ENCODE data around the gene RNF227. TPM values are rescaled to one million over a fixed set of nuclear protein-coding genes. Genes with fewer than 3 reads are reported as not detected.
A peak's percentile ranks its signal among the peaks of the same experiment; 100 is the strongest.
"Not testable (repeated sequence)": the region's sequence is repeated elsewhere in the genome, so short reads cannot be mapped to it uniquely, and the experiment has no call there.

RNF227 gene
- total RNA-seq, 1 donor from 2014 or later: 7.5 TPM

DNA sequence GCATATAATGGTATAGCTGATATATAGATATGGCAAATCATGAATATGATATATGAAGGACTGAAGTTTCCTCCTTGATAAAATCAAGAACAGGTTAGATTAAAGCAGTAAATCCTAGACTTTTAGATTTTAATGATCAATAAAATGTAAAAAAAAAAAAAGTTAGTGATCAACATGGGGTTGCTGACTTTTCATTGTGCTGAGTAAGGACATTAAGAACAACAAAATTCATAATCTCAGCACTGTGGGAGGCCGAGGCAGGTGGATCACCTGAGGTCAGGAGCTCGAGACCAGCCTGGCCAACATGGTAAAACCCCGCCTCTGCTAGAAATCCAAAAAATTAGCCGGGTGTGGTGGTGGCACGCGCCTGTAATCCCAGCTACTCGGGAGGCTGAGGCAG lies 37.9 kb downstream of the RNF227 start:
- Histone ChIP-seq H3K27ac (no peak overlapping the region), H3K36me3 (peaks cover 21% of the 10 kb centered on the region), H3K9me3 (no peaks in the 10 kb centered on the region), H3K4me3 (no peak overlapping the region), H3K27me3 (ENCODE audit: low read depth) (no peaks in the 10 kb centered on the region), H3K4me1 (peaks cover 26% of the 10 kb centered on the region)
- intact Hi-C loops (cut with DNase I): no loop called here
- TF ChIP-seq CTCF (IDR thresholded peaks at IDR 0.05): no peak
- ATAC-seq (no peak), DNase-seq (no peak)

DNA sequence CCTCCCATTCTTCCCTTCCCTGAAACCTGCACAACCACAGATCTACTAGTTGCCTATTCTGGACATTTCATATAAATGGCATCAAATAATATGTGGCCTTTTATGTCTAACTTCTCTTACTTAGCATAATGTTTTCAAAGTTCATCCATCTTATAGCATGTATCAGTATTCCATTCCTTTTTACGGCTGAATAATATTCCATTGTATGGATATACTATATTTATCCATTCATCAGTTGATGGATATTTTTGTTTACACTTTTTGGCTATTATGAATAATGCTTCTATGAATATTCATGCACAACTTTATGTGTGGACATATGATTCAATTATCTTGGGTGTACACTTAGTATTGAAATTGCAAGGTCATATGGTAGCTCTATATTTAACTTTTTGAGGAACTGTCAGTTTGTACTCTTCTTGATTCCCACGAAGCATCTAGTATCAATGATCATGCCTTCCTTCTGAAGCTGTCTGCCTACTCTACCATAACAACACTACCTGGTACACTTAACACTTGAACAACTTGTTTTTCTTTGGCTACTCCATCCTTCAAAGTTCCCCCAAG lies 40.2 kb downstream of the RNF227 start:
- H3K4me1 ChIP-seq: peaks cover 10% of the 10 kb centered on the region
- no peak for TF ChIP-seq CTCF (IDR thresholded peaks at IDR 0.05)
- intact Hi-C loops (cut with DNase I): no loop called here
- no peak overlapping the region for H3K27ac ChIP-seq
- no peak overlapping the region for H3K4me3 ChIP-seq
- DNase-seq: no peak
- ATAC-seq: no peak
- H3K27me3 ChIP-seq (ENCODE audit: low read depth): no peaks in the 10 kb centered on the region
- H3K36me3 ChIP-seq: peaks cover 14% of the 10 kb centered on the region
- no peaks in the 10 kb centered on the region for H3K9me3 ChIP-seq

DNA sequence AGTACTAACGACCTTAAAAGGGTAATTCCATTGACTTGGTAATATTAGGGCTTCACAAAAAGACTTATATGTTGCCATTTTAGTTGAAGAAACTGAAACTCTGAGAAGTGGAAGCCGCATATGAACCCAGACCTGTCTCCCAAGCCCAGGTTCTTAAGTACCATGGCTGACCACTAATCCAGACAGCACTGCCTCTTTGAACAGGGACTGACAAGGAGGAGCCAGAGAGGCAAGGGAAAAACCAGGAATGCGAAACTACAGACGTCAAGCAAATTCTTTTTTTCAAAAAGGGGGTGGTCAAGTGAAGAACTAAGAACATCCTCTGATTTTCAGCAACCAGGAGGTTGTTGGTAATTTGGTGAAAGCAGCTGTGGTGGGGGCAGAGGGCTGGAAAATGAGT lies 43.0 kb downstream of the RNF227 start:
- Histone ChIP-seq H3K27me3 (ENCODE audit: low read depth) (no peaks in the 10 kb centered on the region), H3K27ac (no peak overlapping the region), H3K9me3 (no peaks in the 10 kb centered on the region), H3K4me1 (peaks cover 15% of the 10 kb centered on the region), H3K36me3 (peaks cover 4% of the 10 kb centered on the region), H3K4me3 (no peak overlapping the region)
- ATAC-seq (peak in 1 of 2 donors; percentile 82), DNase-seq (no peak)
- no peak for TF ChIP-seq CTCF (IDR thresholded peaks at IDR 0.05)
- intact Hi-C loops (cut with DNase I): no loop called here

DNA sequence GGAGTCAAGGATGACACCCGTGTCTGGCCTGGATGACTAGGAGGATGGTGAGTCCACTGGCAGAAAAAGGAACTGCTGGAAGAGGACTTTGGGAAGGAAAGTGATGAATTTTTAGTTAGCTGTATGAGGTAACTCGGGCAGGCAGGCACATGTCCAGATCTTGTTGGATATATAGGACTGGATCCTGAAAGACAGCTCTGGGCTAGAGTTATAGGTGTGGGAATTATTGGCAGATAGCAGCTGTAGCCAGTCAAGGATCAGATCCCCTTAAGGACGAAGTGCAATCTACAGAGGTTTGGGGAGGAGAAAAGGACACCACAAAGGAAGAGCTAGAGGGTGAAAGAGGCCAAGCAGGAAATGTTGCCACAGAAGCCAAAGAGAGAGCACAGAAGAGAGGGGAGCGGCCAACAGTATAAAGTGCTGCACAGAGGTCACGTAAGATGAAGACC lies 48.2 kb downstream of the RNF227 start:
- Histone ChIP-seq H3K4me1 (peaks cover 21% of the 10 kb centered on the region), H3K36me3 (peaks cover 4% of the 10 kb centered on the region), H3K27me3 (ENCODE audit: low read depth) (no peaks in the 10 kb centered on the region), H3K9me3 (no peaks in the 10 kb centered on the region), H3K27ac (no peak overlapping the region), H3K4me3 (no peak overlapping the region)
- DNase-seq (no peak), ATAC-seq (peak in 1 of 2 donors; percentile 48)
- no peak for TF ChIP-seq CTCF (IDR thresholded peaks at IDR 0.05)
- intact Hi-C loops (cut with DNase I): no loop called here

GRCh38 chr17:7864995-7865650 lies 51.0 kb downstream of the RNF227 start:
- peaks cover 22% of the 10 kb centered on the region for H3K4me1 ChIP-seq
- H3K36me3 ChIP-seq: peaks cover 11% of the 10 kb centered on the region
- no peak overlapping the region for H3K27ac ChIP-seq
- H3K4me3 ChIP-seq: no peak overlapping the region
- no peaks in the 10 kb centered on the region for H3K27me3 ChIP-seq (ENCODE audit: low read depth)
- TF ChIP-seq CTCF (IDR thresholded peaks at IDR 0.05): no peak
- intact Hi-C loops (cut with DNase I): no loop called here
- ATAC-seq (no peak), DNase-seq (no peak)
- H3K9me3 ChIP-seq: no peaks in the 10 kb centered on the region

DNA sequence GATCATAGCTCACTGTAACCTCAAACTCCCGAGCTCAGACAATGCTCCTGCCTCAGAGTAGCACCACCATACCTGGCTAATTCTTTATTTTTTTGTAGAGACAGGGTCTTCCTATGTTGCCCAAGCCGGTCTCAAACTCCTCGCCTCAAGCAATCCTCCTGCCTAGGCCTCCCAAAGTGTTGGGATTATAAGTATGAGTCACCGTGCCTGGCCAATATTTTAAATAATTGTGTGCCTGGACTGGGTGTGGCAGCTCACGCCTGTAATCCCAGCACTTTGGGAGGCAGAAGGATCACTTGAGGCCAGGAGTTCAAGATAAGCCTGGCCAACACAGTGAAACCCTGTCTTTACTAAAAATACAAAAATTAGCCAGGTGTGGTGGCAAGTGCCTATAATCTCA lies 51.7 kb downstream of the RNF227 start:
- intact Hi-C loops (cut with DNase I); DNase-seq; H3K27ac ChIP-seq; H3K9me3 ChIP-seq; ATAC-seq; H3K36me3 ChIP-seq; H3K4me3 ChIP-seq; H3K27me3 ChIP-seq (ENCODE audit: low read depth): not testable (repeated sequence)
- H3K4me1 ChIP-seq: peaks cover 22% of the 10 kb centered on the region

All from lower lobe of right lung (tissue), 2 donors.